ENCODE measurements around the gene ZNF697. TPM values are rescaled to one million over a fixed set of nuclear protein-coding genes. Genes with fewer than 3 reads are reported as not detected.
"Not testable (repeated sequence)": the region's sequence is repeated elsewhere in the genome, so short reads cannot be mapped to it uniquely, and the experiment has no call there.

Gene ZNF697
- total and polyA plus RNA-seq, 4 donors, result 2.3 to 22.2 (median 5.0) TPM

DNA sequence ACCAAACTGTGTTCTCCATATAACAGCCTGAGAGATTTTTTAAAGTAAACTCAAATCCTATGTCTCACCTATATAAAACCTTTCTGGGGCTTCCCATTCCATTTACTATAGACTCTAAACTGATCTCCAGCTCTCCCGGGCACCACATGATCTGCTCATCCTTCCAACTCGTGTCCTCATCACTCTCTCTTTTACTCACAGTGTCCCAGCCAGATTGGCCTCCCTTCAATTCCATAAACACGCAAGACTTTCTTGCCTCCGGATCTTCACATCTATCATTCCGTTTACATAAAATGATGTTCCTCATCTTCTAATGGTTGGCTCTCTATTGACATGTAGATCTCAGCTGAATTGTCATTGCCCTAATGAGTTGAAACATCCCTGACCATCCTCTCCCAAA, 59.4 kb downstream of the ZNF697 start:
- ATAC-seq (ENCODE audit: insufficient read depth, low FRiP score), result no peak
- WGBS, 2 donors, result 77 to 85% methylated on average over 5 of the region's 5 CpGs
- peaks cover 0 to 7% (median 0%) of the 10 kb centered on the region in 5 donors for H3K4me1 ChIP-seq (ENCODE audit: control insufficient read depth in 5 of 5, insufficient read depth in 5 of 5, low read length in 5 of 5)

DNA sequence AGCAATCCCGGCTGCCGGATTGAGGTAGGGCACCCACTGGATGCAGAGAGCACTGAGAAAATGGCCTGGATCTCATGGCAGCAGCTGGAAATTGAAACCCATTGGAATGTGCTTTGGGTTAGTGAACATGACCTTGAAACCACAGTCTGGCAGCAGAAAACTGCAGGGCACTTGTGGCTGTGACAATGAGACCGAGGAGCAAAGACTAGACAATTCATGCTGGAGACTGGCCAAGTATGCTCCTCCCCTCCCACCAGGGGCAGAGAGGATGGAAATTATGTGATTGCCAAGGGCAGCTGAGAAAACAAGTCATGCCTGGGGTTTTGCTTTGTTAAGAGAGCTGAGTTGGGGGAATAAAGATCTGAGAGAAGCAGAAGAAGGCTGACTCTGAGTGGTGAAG, 60.7 kb downstream of the ZNF697 start:
- Histone ChIP-seq H3K27me3 (ENCODE audit: control insufficient read depth in 3 of 3, insufficient read depth in 3 of 3, low read length in 2 of 3) (no peaks in the 10 kb centered on the region), H3K4me3 (no peak overlapping the region), H3K4me1 (ENCODE audit: control insufficient read depth in 5 of 5, insufficient read depth in 5 of 5, low read length in 5 of 5) (peaks cover 0 to 16% (median 2%) of the 10 kb centered on the region in 5 donors), H3K27ac (ENCODE audit: low read depth in 1 of 2, low read length in 1 of 2) (no peak overlapping the region), H3K9me3 (ENCODE audit: control insufficient read depth in 4 of 4, insufficient read depth in 3 of 4, low read length in 3 of 4) (no peaks in the 10 kb centered on the region), H3K36me3 (ENCODE audit: control insufficient read depth in 4 of 4, insufficient read depth in 4 of 4, low read length in 4 of 4) (no peaks in the 10 kb centered on the region), H3K9ac (ENCODE audit: insufficient read depth in 1 of 2, low read length in 2 of 2) (no peak overlapping the region)
- WGBS, 2 donors, result 67 to 72% methylated on average over 3 of the region's 3 CpGs
- DNase-seq (peak in 1 of 3 donors; percentile 22), ATAC-seq (ENCODE audit: insufficient read depth, low FRiP score) (no peak)
- TF ChIP-seq, protein P1, sequence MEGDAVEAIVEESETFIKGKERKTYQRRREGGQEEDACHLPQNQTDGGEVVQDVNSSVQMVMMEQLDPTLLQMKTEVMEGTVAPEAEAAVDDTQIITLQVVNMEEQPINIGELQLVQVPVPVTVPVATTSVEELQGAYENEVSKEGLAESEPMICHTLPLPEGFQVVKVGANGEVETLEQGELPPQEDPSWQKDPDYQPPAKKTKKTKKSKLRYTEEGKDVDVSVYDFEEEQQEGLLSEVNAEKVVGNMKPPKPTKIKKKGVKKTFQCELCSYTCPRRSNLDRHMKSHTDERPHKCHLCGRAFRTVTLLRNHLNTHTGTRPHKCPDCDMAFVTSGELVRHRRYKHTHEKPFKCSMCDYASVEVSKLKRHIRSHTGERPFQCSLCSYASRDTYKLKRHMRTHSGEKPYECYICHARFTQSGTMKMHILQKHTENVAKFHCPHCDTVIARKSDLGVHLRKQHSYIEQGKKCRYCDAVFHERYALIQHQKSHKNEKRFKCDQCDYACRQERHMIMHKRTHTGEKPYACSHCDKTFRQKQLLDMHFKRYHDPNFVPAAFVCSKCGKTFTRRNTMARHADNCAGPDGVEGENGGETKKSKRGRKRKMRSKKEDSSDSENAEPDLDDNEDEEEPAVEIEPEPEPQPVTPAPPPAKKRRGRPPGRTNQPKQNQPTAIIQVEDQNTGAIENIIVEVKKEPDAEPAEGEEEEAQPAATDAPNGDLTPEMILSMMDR (IDR thresholded peaks at IDR 0.05; ENCODE audit: control extremely low read depth, extremely low read depth), result no peak

More for the DNA sequence above, 59.4 kb downstream of the ZNF697 start:
- H3K9me3 ChIP-seq (ENCODE audit: control insufficient read depth in 4 of 4, insufficient read depth in 3 of 4, low read length in 3 of 4), result no peaks in the 10 kb centered on the region
- no peaks in the 10 kb centered on the region for H3K27me3 ChIP-seq (ENCODE audit: control insufficient read depth in 3 of 3, insufficient read depth in 3 of 3, low read length in 2 of 3)
- H3K36me3 ChIP-seq (ENCODE audit: control insufficient read depth in 4 of 4, insufficient read depth in 4 of 4, low read length in 4 of 4), result no peaks in the 10 kb centered on the region
- no peak overlapping the region for H3K27ac ChIP-seq (ENCODE audit: low read depth in 1 of 2, low read length in 1 of 2)
- no peak for DNase-seq
- no peak overlapping the region for H3K4me3 ChIP-seq
- no peak overlapping the region for H3K9ac ChIP-seq (ENCODE audit: insufficient read depth in 1 of 2, low read length in 2 of 2)
- TF ChIP-seq, protein P1 (IDR thresholded peaks at IDR 0.05; ENCODE audit: control extremely low read depth, extremely low read depth), result no peak

DNA sequence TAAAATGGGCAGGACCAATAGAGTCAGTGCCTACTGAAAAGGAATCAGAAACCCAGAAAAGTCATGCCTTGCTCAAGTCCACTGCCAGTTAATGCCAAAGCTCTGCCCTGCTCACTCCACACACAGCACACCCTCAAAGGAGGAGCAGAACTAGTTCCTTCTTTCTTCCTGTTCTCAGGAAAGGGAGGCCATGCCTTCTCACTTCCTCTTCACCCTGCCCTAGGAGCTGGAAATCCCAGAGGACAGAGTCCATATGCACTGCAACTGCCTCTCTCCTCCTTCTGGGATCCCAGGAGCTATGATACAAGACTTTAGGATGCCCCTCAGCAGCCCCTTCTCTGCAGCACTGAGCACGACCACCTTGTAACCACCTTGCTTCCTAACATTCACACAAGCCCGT, 62.3 kb downstream of the ZNF697 start:
- DNase-seq; H3K9me3 ChIP-seq (ENCODE audit: control insufficient read depth in 4 of 4, insufficient read depth in 3 of 4, low read length in 3 of 4); H3K9ac ChIP-seq (ENCODE audit: insufficient read depth in 1 of 2, low read length in 2 of 2); ATAC-seq (ENCODE audit: insufficient read depth, low FRiP score); H3K27ac ChIP-seq (ENCODE audit: low read depth in 1 of 2, low read length in 1 of 2); H3K4me3 ChIP-seq; H3K27me3 ChIP-seq (ENCODE audit: control insufficient read depth in 3 of 3, insufficient read depth in 3 of 3, low read length in 2 of 3); H3K36me3 ChIP-seq (ENCODE audit: control insufficient read depth in 4 of 4, insufficient read depth in 4 of 4, low read length in 4 of 4): not testable (repeated sequence)
- H3K4me1 ChIP-seq (ENCODE audit: control insufficient read depth in 5 of 5, insufficient read depth in 5 of 5, low read length in 5 of 5), result peaks cover 0 to 16% (median 2%) of the 10 kb centered on the region in 5 donors
- WGBS, 2 donors, result 82 to 89% methylated on average over 2 of the region's 2 CpGs

DNA sequence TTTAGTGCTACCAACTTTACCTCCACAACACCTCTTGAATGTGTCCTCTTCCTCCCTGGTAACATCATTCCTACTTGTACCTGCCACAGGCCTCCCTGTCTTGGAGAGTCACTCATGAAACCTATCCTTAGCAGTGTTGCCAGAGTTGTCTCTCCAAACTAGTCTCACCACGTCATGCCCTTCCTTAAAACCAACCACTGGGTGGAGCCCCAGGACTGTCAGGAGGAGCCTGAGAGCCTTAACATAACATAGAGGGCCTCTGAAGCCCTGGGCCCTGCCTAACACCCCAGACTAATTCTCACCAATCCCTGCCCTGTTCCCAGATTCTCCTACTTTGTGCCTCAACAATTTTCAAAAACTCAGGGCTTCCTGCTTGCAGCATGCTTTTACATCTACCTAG, 65.3 kb downstream of the ZNF697 start:
- peak; percentile 89 for ATAC-seq (ENCODE audit: insufficient read depth, low FRiP score)
- TF ChIP-seq, protein P1 (IDR thresholded peaks at IDR 0.05; ENCODE audit: control extremely low read depth, extremely low read depth), result peak; percentile 34

DNA sequence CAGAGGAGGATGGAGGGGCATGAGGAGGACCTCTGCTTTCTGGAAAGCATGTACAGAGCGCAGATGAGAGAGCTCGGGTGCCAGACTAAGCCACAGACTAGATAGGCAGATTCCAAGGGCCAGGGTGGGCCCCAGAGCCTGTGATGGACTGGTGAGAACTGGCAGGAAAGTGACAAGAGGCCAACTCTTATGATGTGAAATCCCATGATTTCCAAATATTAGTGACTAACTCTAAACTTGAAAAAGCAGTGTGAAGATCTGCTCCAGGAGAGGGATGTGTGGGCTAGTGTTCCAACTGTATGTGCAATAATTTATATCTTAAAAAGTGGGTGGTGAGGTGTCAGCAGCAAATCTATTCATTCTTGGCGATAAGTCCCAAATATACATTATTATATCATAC, 67.0 kb downstream of the ZNF697 start:
- H3K27me3 ChIP-seq (ENCODE audit: control insufficient read depth in 3 of 3, insufficient read depth in 3 of 3, low read length in 2 of 3); H3K9me3 ChIP-seq (ENCODE audit: control insufficient read depth in 4 of 4, insufficient read depth in 3 of 4, low read length in 3 of 4); H3K27ac ChIP-seq (ENCODE audit: low read depth in 1 of 2, low read length in 1 of 2); DNase-seq; ATAC-seq (ENCODE audit: insufficient read depth, low FRiP score); H3K36me3 ChIP-seq (ENCODE audit: control insufficient read depth in 4 of 4, insufficient read depth in 4 of 4, low read length in 4 of 4); H3K4me3 ChIP-seq; H3K4me1 ChIP-seq (ENCODE audit: control insufficient read depth in 5 of 5, insufficient read depth in 5 of 5, low read length in 5 of 5); H3K9ac ChIP-seq (ENCODE audit: insufficient read depth in 1 of 2, low read length in 2 of 2): not testable (repeated sequence)
- WGBS, 2 donors, result 94 to 95% methylated on average over 3 of the region's 3 CpGs

More for the DNA sequence above, 65.3 kb downstream of the ZNF697 start:
- Histone ChIP-seq H3K9ac (ENCODE audit: insufficient read depth in 1 of 2, low read length in 2 of 2) (no peak overlapping the region), H3K4me3 (no peak overlapping the region), H3K4me1 (ENCODE audit: control insufficient read depth in 5 of 5, insufficient read depth in 5 of 5, low read length in 5 of 5) (peaks cover 0 to 16% (median 2%) of the 10 kb centered on the region in 5 donors), H3K27me3 (ENCODE audit: control insufficient read depth in 3 of 3, insufficient read depth in 3 of 3, low read length in 2 of 3) (no peaks in the 10 kb centered on the region), H3K27ac (ENCODE audit: low read depth in 1 of 2, low read length in 1 of 2) (no peak overlapping the region), H3K36me3 (ENCODE audit: control insufficient read depth in 4 of 4, insufficient read depth in 4 of 4, low read length in 4 of 4) (no peaks in the 10 kb centered on the region), H3K9me3 (ENCODE audit: control insufficient read depth in 4 of 4, insufficient read depth in 3 of 4, low read length in 3 of 4) (no peaks in the 10 kb centered on the region)
- 4 to 5% methylated on average over 1 of the region's 1 CpG for WGBS, 2 donors
- peak; percentile 77 to 85 (median 84) for DNase-seq

All from lung (tissue), 12 donors.